Transverse colon (tissue), 3 donors: ENCODE results near the gene LMO2.

Experiments used
- CTCF ChIP-seq, 5 experiments: fragments of 200-600 bp in 3 of 5; fragments of 450-650 bp in 2 of 5; sonication (generic) in 3 of 5; IDR thresholded peaks; 1 replicate in 2 of 5; 2 replicates in 3 of 5; pipeline ENCODE4 v1.5.1; 2016 to 2017; ENCODE audit warnings: antibody characterized with exemption in 5 of 5, inconsistent platforms in 3 of 5, mild to moderate bottlenecking in 2 of 5, moderate library complexity in 1 of 5
- POLR2A ChIP-seq: fragments of 450-650 bp; IDR thresholded peaks from one replicate; pipeline ENCODE4 v1.6.1; 2016; ENCODE audit warnings: antibody characterized with exemption, mild to moderate bottlenecking, moderate library complexity

GRCh38 chr11:33936725-33937604 is 45.1 kb upstream of the LMO2 start:
- TF ChIP-seq POLR2A (no peak), CTCF (IDR thresholded peaks at IDR 0.05) (no peak)
